HepG2 (cell line): ENCODE measurements around the gene PMVK. TPM values are rescaled to one million over a fixed set of nuclear protein-coding genes. Genes with fewer than 3 reads are reported as not detected.

Source experiments
- AKNA ChIP-seq: sonication (generic); formaldehyde crosslinking; IDR thresholded peaks from 2 replicates; pipeline ENCODE4 v1.4.0; 2020; ENCODE audit warnings: missing genetic modification reagents, borderline replicate concordance
- FOXK1 ChIP-seq: sonication (generic); formaldehyde crosslinking; IDR thresholded peaks from 2 replicates; pipeline ENCODE4 v1.4.0; 2020; ENCODE audit warnings: low read depth, missing genetic modification reagents, borderline replicate concordance
- HMGXB4 ChIP-seq, 2 experiments: sonication (generic) in 1 of 2; formaldehyde crosslinking in 1 of 2; IDR thresholded peaks; 2 replicates each; pipeline versions ENCODE4 v1.4.0 to v1.6.1; 2018 to 2020; ENCODE audit warnings: missing genetic modification reagents in 2 of 2, borderline replicate concordance in 1 of 2, low read depth in 1 of 2, mild to moderate bottlenecking in 1 of 2, missing biosample characterization in 1 of 2
- HNRNPUL1 ChIP-seq: fragments of 200-400 bp; formaldehyde crosslinking; IDR thresholded peaks from 2 replicates; pipeline ENCODE4 v1.6.1; 2017; ENCODE audit warnings: low read depth, mild to moderate bottlenecking, low read length, moderate library complexity
- KDM5B ChIP-seq: sonication (generic); formaldehyde crosslinking; IDR thresholded peaks from 2 replicates; pipeline ENCODE4 v1.4.0; 2020; ENCODE audit warnings: missing genetic modification reagents, mild to moderate bottlenecking, borderline replicate concordance
- MIER2 ChIP-seq: IDR thresholded peaks from 2 replicates; pipeline ENCODE4 v1.6.1; 2016; ENCODE audit warnings: missing biosample characterization, missing genetic modification reagents
- MLLT10 ChIP-seq: sonication (generic); formaldehyde crosslinking; IDR thresholded peaks from 2 replicates; pipeline ENCODE4 v1.4.0; 2020; ENCODE audit warnings: missing genetic modification reagents
- RORA ChIP-seq: sonication (generic); formaldehyde crosslinking; IDR thresholded peaks from 2 replicates; pipeline ENCODE4 v1.5.0; 2020; ENCODE audit warnings: mild to moderate bottlenecking, missing genetic modification reagents, moderate library complexity
- TERF1 ChIP-seq: sonication (generic); formaldehyde crosslinking; IDR thresholded peaks from 2 replicates; pipeline ENCODE4 v1.8.0; 2022; ENCODE audit warnings: mild to moderate bottlenecking, missing genetic modification reagents, moderate library complexity
- TFDP2 ChIP-seq: sonication (generic); formaldehyde crosslinking; IDR thresholded peaks from 2 replicates; pipeline ENCODE4 v1.4.0; 2020; ENCODE audit warnings: missing genetic modification reagents
- THAP8 ChIP-seq: sonication (generic); formaldehyde crosslinking; IDR thresholded peaks from 2 replicates; pipeline ENCODE4 v1.5.1; 2020; ENCODE audit warnings: missing genetic modification reagents, mild to moderate bottlenecking, borderline replicate concordance
- THAP9 ChIP-seq: sonication (generic); formaldehyde crosslinking; IDR thresholded peaks from 2 replicates; pipeline ENCODE4; 2020; ENCODE audit warnings: missing genetic modification reagents, mild to moderate bottlenecking, borderline replicate concordance
- ZFP41 ChIP-seq: sonication (generic); formaldehyde crosslinking; IDR thresholded peaks from 2 replicates; pipeline ENCODE4 v1.4.0; 2020; ENCODE audit warnings: mild to moderate bottlenecking, missing genetic modification reagents, borderline replicate concordance
- ZFYVE20 ChIP-seq: sonication (generic); formaldehyde crosslinking; IDR thresholded peaks from 2 replicates; pipeline ENCODE4 v1.8.0; 2023; ENCODE audit warnings: low read depth, mild to moderate bottlenecking, moderate library complexity, missing genetic modification reagents, borderline replicate concordance
- ZNF3 ChIP-seq: IDR thresholded peaks from 2 replicates; pipeline ENCODE4 v1.7.0; 2017; ENCODE audit warnings: inconsistent platforms
- polyA plus RNA-seq, 8 experiments: library from polyadenylated mRNA; depleted of rRNA in 3 of 8; stranded (reverse) in 7 of 8; unstranded in 1 of 8; fragments of >200 nt; fragmentation: Illumina TruSeq in 4 of 8; extraction: Trizol in 4 of 8; gene quantifications; 2 replicates each; pipeline versions ENCODE4 v1.2.1 to v1.2.3, GENCODE V29; 2011 to 2016; ENCODE audit warnings: low read depth in 4 of 8, missing spikeins in 1 of 8, mixed read lengths in 1 of 8; ENCODE audit not compliant: insufficient read depth in 1 of 8
- total RNA-seq, 5 experiments: library from RNA; depleted of rRNA; stranded (reverse); fragments of >200 nt; fragmentation: Illumina TruSeq; extraction: Trizol; gene quantifications; 2 replicates each; pipeline ENCODE4 v1.2.3, GENCODE V29; 2016; ENCODE audit warnings: low read depth in 1 of 5

Gene PMVK
- total and polyA plus RNA-seq, 2 of the 13 experiments (the other 11 are each of a cell fraction or from before 2014, with no cell fraction given) = 3.9 to 12.6 TPM

GRCh38 chr1:154936555-154937084 lies at the start of gene PMVK (continued):
- TF ChIP-seq AKNA (peak; percentile 85; the same call in 1 of the 2 replicates), THAP8 (CRISPR knock-in tag) (peak; percentile 99), TERF1 (peak; percentile 99), RORA (CRISPR knock-in tag) (no peak), MIER2 (CRISPR knock-in tag) (peak; percentile 86), HMGXB4 (CRISPR knock-in tag; IDR thresholded peaks at IDR 0.05; ENCODE audit: borderline replicate concordance in 1 of 2, low read depth in 1 of 2) (peak; percentile 93 to 96), KDM5B (CRISPR knock-in tag) (peak; percentile 100), HNRNPUL1 (no peak), ZFYVE20 (CRISPR knock-in tag) (0 out of 2 replicates have a peak, but pooled peaks have one; percentile 93), MLLT10 (no peak), THAP9 (CRISPR knock-in tag) (peak; percentile 92; the same call in 1 of the 2 replicates), FOXK1 (CRISPR knock-in tag) (peak; percentile 69; the same call in 1 of the 2 replicates), TFDP2 (CRISPR knock-in tag) (peak; percentile 99), ZFP41 (peak; percentile 98), ZNF3 (CRISPR knock-in tag) (peak; percentile 32; the same call in 1 of the 2 replicates)
